ENCODE results near the gene FAM53B.
A peak's percentile ranks its signal among the peaks of the same experiment; 100 is the strongest.

Gene FAM53B

GRCh38 chr10:124731551-124731950 is 12.6 kb downstream of the FAM53B start:
- DNase-seq (ENCODE audit: insufficient read length, low spot score) (no peak), FAIRE-seq (no peak)
- TF ChIP-seq TAF1 (IDR thresholded peaks at IDR 0.05; ENCODE audit: low read depth, low read length) (no peak), POLR2AphosphoS5 (IDR thresholded peaks at IDR 0.05; ENCODE audit: low read depth, low read length) (no peak), PAX5 (IDR thresholded peaks at IDR 0.05; ENCODE audit: insufficient read depth, low read length, severe bottlenecking) (no peak), SPI1 (IDR thresholded peaks at IDR 0.05; ENCODE audit: low read depth, low read length) (no peak), POU2F2 (IDR thresholded peaks at IDR 0.05; ENCODE audit: low read depth, low read length) (no peak), POLR2A (IDR thresholded peaks at IDR 0.05; ENCODE audit: low read depth, low read length) (no peak)

GRCh38 chr10:124730790-124731189 is 13.4 kb downstream of the FAM53B start:
- FAIRE-seq: no peak
- no peak for DNase-seq (ENCODE audit: insufficient read length, low spot score)

GRCh38 chr10:124728830-124729661 is 15.1 kb downstream of the FAM53B start:
- DNase-seq (ENCODE audit: insufficient read length, low spot score) (no peak), FAIRE-seq (peak; percentile 67)

More at GRCh38 chr10:124730790-124731189, 13.4 kb downstream of the FAM53B start:
- TF ChIP-seq PAX5 (IDR thresholded peaks at IDR 0.05; ENCODE audit: insufficient read depth, low read length, severe bottlenecking) (no peak), POLR2A (IDR thresholded peaks at IDR 0.05; ENCODE audit: low read depth, low read length) (no peak), SPI1 (IDR thresholded peaks at IDR 0.05; ENCODE audit: low read depth, low read length) (no peak), POLR2AphosphoS5 (IDR thresholded peaks at IDR 0.05; ENCODE audit: low read depth, low read length) (no peak), TAF1 (IDR thresholded peaks at IDR 0.05; ENCODE audit: low read depth, low read length) (no peak), POU2F2 (IDR thresholded peaks at IDR 0.05; ENCODE audit: low read depth, low read length) (no peak)

GRCh38 chr10:124728071-124728829 is 15.9 kb downstream of the FAM53B start:
- TF ChIP-seq PAX5 (IDR thresholded peaks at IDR 0.05; ENCODE audit: insufficient read depth, low read length, severe bottlenecking) (no peak), POLR2AphosphoS5 (IDR thresholded peaks at IDR 0.05; ENCODE audit: low read depth, low read length) (no peak), POLR2A (IDR thresholded peaks at IDR 0.05; ENCODE audit: low read depth, low read length) (no peak)
- peak; percentile 79 for FAIRE-seq
- no peak for DNase-seq (ENCODE audit: insufficient read length, low spot score)

More at GRCh38 chr10:124728830-124729661, 15.1 kb downstream of the FAM53B start:
- TF ChIP-seq POLR2AphosphoS5 (IDR thresholded peaks at IDR 0.05; ENCODE audit: low read depth, low read length) (no peak), POLR2A (IDR thresholded peaks at IDR 0.05; ENCODE audit: low read depth, low read length) (no peak), SPI1 (IDR thresholded peaks at IDR 0.05; ENCODE audit: low read depth, low read length) (no peak), POU2F2 (IDR thresholded peaks at IDR 0.05; ENCODE audit: low read depth, low read length) (no peak), PAX5 (IDR thresholded peaks at IDR 0.05; ENCODE audit: insufficient read depth, low read length, severe bottlenecking) (no peak), TAF1 (IDR thresholded peaks at IDR 0.05; ENCODE audit: low read depth, low read length) (no peak)

- TF ChIP-seq TAF1 (IDR thresholded peaks at IDR 0.05; ENCODE audit: low read depth, low read length) (no peak), POLR2AphosphoS5 (IDR thresholded peaks at IDR 0.05; ENCODE audit: low read depth, low read length) (no peak), POLR2A (IDR thresholded peaks at IDR 0.05; ENCODE audit: low read depth, low read length) (no peak), PAX5 (IDR thresholded peaks at IDR 0.05; ENCODE audit: insufficient read depth, low read length, severe bottlenecking) (no peak), SPI1 (IDR thresholded peaks at IDR 0.05; ENCODE audit: low read depth, low read length) (no peak), POU2F2 (IDR thresholded peaks at IDR 0.05; ENCODE audit: low read depth, low read length) (no peak)
- FAIRE-seq: peak; percentile 51
- no peak for DNase-seq (ENCODE audit: insufficient read length, low spot score)
Measured at GRCh38 chr10:124727361-124727960, 16.7 kb downstream of the FAM53B start.

- no peak for TF ChIP-seq TAF1 (IDR thresholded peaks at IDR 0.05; ENCODE audit: low read depth, low read length)
- TF ChIP-seq POU2F2 (IDR thresholded peaks at IDR 0.05; ENCODE audit: low read depth, low read length): no peak
- TF ChIP-seq PAX5 (IDR thresholded peaks at IDR 0.05; ENCODE audit: insufficient read depth, low read length, severe bottlenecking): no peak
- TF ChIP-seq POLR2AphosphoS5 (IDR thresholded peaks at IDR 0.05; ENCODE audit: low read depth, low read length): no peak
- no peak for TF ChIP-seq SPI1 (IDR thresholded peaks at IDR 0.05; ENCODE audit: low read depth, low read length)
- TF ChIP-seq POLR2A (IDR thresholded peaks at IDR 0.05; ENCODE audit: low read depth, low read length): no peak
- DNase-seq (ENCODE audit: insufficient read length, low spot score) (no peak), FAIRE-seq (no peak)
Measured at GRCh38 chr10:124725791-124726190, 18.4 kb downstream of the FAM53B start.

GRCh38 chr10:124725171-124725631 is 19.0 kb downstream of the FAM53B start:
- TF ChIP-seq TAF1 (IDR thresholded peaks at IDR 0.05; ENCODE audit: low read depth, low read length) (no peak), POU2F2 (IDR thresholded peaks at IDR 0.05; ENCODE audit: low read depth, low read length) (no peak), SPI1 (IDR thresholded peaks at IDR 0.05; ENCODE audit: low read depth, low read length) (no peak), POLR2AphosphoS5 (IDR thresholded peaks at IDR 0.05; ENCODE audit: low read depth, low read length) (no peak), PAX5 (IDR thresholded peaks at IDR 0.05; ENCODE audit: insufficient read depth, low read length, severe bottlenecking) (no peak), POLR2A (IDR thresholded peaks at IDR 0.05; ENCODE audit: low read depth, low read length) (no peak)
- FAIRE-seq (peak; percentile 35), DNase-seq (ENCODE audit: insufficient read length, low spot score) (no peak)

GRCh38 chr10:124724279-124725027 is 19.7 kb downstream of the FAM53B start:
- DNase-seq (ENCODE audit: insufficient read length, low spot score) (no peak), FAIRE-seq (no peak)
- TF ChIP-seq TAF1 (IDR thresholded peaks at IDR 0.05; ENCODE audit: low read depth, low read length): no peak
- TF ChIP-seq POU2F2 (IDR thresholded peaks at IDR 0.05; ENCODE audit: low read depth, low read length): no peak
- TF ChIP-seq SPI1 (IDR thresholded peaks at IDR 0.05; ENCODE audit: low read depth, low read length): no peak
- TF ChIP-seq PAX5 (IDR thresholded peaks at IDR 0.05; ENCODE audit: insufficient read depth, low read length, severe bottlenecking): no peak
- TF ChIP-seq POLR2AphosphoS5 (IDR thresholded peaks at IDR 0.05; ENCODE audit: low read depth, low read length): no peak
- no peak for TF ChIP-seq POLR2A (IDR thresholded peaks at IDR 0.05; ENCODE audit: low read depth, low read length)

Measured in GM12891 (cell line).